H1 (cell line): ENCODE results near the gene AGXT2. TPM values are rescaled to one million over a fixed set of nuclear protein-coding genes. Genes with fewer than 3 reads are reported as not detected.

Source experiments
- CTCF ChIA-PET: fragments of 300-600 bp; sonication (Branson Sonifier 250); formaldehyde crosslinking; loops from one replicate; lab custom pipeline; 2021; ENCODE audit not compliant: partially characterized antibody; lab: Charles Lee
- POLR2A ChIA-PET: fragments of 300-600 bp; sonication (Branson Sonifier 250); formaldehyde crosslinking; loops from one replicate; lab custom pipeline; 2021; ENCODE audit warnings: inconsistent platforms; ENCODE audit not compliant: partially characterized antibody; lab: Charles Lee
- DNase-seq, 2 experiments: peaks; one replicate each; pipeline versions ENCODE4 v3.0.0 to v3.0.0-alpha.2; 2010 to 2022; ENCODE audit warnings: low spot score in 2 of 2, low read depth in 1 of 2, mixed read lengths in 1 of 2
- FAIRE-seq: peaks from 2 replicates; lab custom pipeline; 2011; peaks lifted over from hg19 to GRCh38; lab: Jason Lieb, UNC
- H2AFZ ChIP-seq: 2 replicates; pipeline ENCODE4 v1.8.1; 2012; ENCODE audit warnings: low read length, inconsistent platforms
- H2AK5ac ChIP-seq: 2 replicates; pipeline ENCODE4 v1.6.1; 2013; ENCODE audit warnings: low read depth, low read length
- H2BK120ac ChIP-seq: replicated peaks from 2 replicates; pipeline ENCODE3; 2013; ENCODE audit warnings: low read depth, low read length, inconsistent platforms
- H2BK12ac ChIP-seq: 2 replicates; pipeline ENCODE4 v1.6.1; 2013; ENCODE audit warnings: low read depth, low read length
- H2BK15ac ChIP-seq: 2 replicates; pipeline ENCODE4 v1.6.1; 2013; ENCODE audit warnings: low read length
- H2BK20ac ChIP-seq: 2 replicates; pipeline ENCODE4 v1.6.1; 2013; ENCODE audit warnings: low read length
- H2BK5ac ChIP-seq: 2 replicates; pipeline ENCODE4 v1.6.1; 2013; ENCODE audit warnings: low read depth, low read length
- H3K14ac ChIP-seq: 2 replicates; pipeline ENCODE4 v1.6.1; 2013; ENCODE audit warnings: inconsistent platforms; ENCODE audit not compliant: insufficient read length
- H3K18ac ChIP-seq: 2 replicates; pipeline ENCODE4 v1.6.1; 2013; ENCODE audit warnings: low read length; ENCODE audit errors: extremely low read depth
- H3K23ac ChIP-seq: 2 replicates; pipeline ENCODE4 v1.6.1; 2013; ENCODE audit warnings: inconsistent platforms; ENCODE audit not compliant: insufficient read length
- H3K23me2 ChIP-seq: 2 replicates; pipeline ENCODE4 v1.6.1; 2013; ENCODE audit warnings: low read depth, low read length
- H3K27ac ChIP-seq: 2 replicates; pipeline ENCODE4 v1.6.1; 2011; ENCODE audit warnings: low read depth, low read length, inconsistent platforms
- H3K27me3 ChIP-seq, 4 experiments: replicated peaks in 1 of 4; 1 replicate in 1 of 4; 2 replicates in 3 of 4; pipeline versions ENCODE4 v1.6.1 to v1.8.1; 2011 to 2013; ENCODE audit warnings: low read length in 3 of 4, mild to moderate bottlenecking in 3 of 4, inconsistent platforms in 2 of 4, mixed read lengths in 2 of 4, moderate library complexity in 1 of 4; ENCODE audit not compliant: control insufficient read depth in 3 of 4, insufficient read depth in 3 of 4; ENCODE audit errors: extremely low read depth in 1 of 4
- H3K36me3 ChIP-seq, 4 experiments: 2 replicates each; pipeline versions ENCODE4 v1.6.1 to v1.8.1; 2011 to 2013; ENCODE audit warnings: mild to moderate bottlenecking in 4 of 4, low read length in 3 of 4, moderate library complexity in 2 of 4, control low read depth in 1 of 4, inconsistent platforms in 1 of 4; ENCODE audit not compliant: insufficient read depth in 4 of 4, control insufficient read depth in 2 of 4
- H3K4ac ChIP-seq: replicated peaks from 2 replicates; pipeline ENCODE3; 2013; ENCODE audit warnings: low read length, low read depth, mixed read lengths, inconsistent platforms; ENCODE audit not compliant: insufficient read length
- H3K4me1 ChIP-seq, 4 experiments: replicated peaks in 1 of 4; 1 replicate in 1 of 4; 2 replicates in 3 of 4; pipeline versions ENCODE4 v1.6.1 to v1.8.1; 2011 to 2013; ENCODE audit warnings: low read length in 3 of 4, inconsistent platforms in 2 of 4, mixed read lengths in 1 of 4; ENCODE audit not compliant: insufficient read depth in 4 of 4, control insufficient read depth in 3 of 4
- H3K4me2 ChIP-seq, 2 experiments: 2 replicates each; pipeline versions ENCODE4 v1.6.1 to v1.8.1; 2011 to 2013; ENCODE audit warnings: low read depth in 2 of 2, low read length in 2 of 2, control low read depth in 1 of 2, inconsistent platforms in 1 of 2, mild to moderate bottlenecking in 1 of 2; ENCODE audit not compliant: insufficient read depth in 1 of 2
- H3K4me3 ChIP-seq, 4 experiments: fragments of 200-600, 300-600 bp in 1 of 4; sonication (generic), shearing (Covaris generic), sonication (Bioruptor Twin) in 1 of 4; 2 replicates each; pipeline versions ENCODE4 v1.5.1 to v1.8.1; 2011 to 2016; ENCODE audit warnings: low read length in 4 of 4, low read depth in 3 of 4, control low read depth in 2 of 4, inconsistent platforms in 2 of 4, mild to moderate bottlenecking in 2 of 4, mixed read lengths in 1 of 4, moderate library complexity in 1 of 4; ENCODE audit not compliant: insufficient read depth in 2 of 4; ENCODE audit errors: extremely low read depth in 1 of 4
- H3K56ac ChIP-seq: replicated peaks from 2 replicates; pipeline ENCODE3; 2013; ENCODE audit warnings: low read depth, mild to moderate bottlenecking, mixed read lengths, low read length, inconsistent platforms; ENCODE audit not compliant: insufficient read length
- H3K79me1 ChIP-seq: 2 replicates; pipeline ENCODE4 v1.6.1; 2013; ENCODE audit warnings: low read depth, low read length, control low read depth
- H3K79me2 ChIP-seq, 2 experiments: 2 replicates each; pipeline versions ENCODE4 v1.6.1 to v1.8.1; 2012 to 2013; ENCODE audit warnings: low read length in 2 of 2, mild to moderate bottlenecking in 2 of 2, inconsistent platforms in 1 of 2; ENCODE audit not compliant: insufficient read depth in 2 of 2, control insufficient read depth in 1 of 2
- H3K9ac ChIP-seq, 4 experiments: replicated peaks in 1 of 4; 1 replicate in 1 of 4; 2 replicates in 3 of 4; pipeline versions ENCODE4 v1.6.1 to v1.8.1; 2011 to 2013; ENCODE audit warnings: low read depth in 3 of 4, low read length in 3 of 4, control low read depth in 2 of 4, mild to moderate bottlenecking in 2 of 4, moderate library complexity in 2 of 4, inconsistent platforms in 1 of 4; ENCODE audit errors: extremely low read depth in 1 of 4
- H3K9me3 ChIP-seq, 2 experiments: 2 replicates each; pipeline versions ENCODE4 v1.6.1 to v1.8.1; 2012 to 2013; ENCODE audit warnings: mild to moderate bottlenecking in 2 of 2, moderate library complexity in 2 of 2, control low read depth in 1 of 2, inconsistent platforms in 1 of 2, low read depth in 1 of 2, low read length in 1 of 2, mixed read lengths in 1 of 2; ENCODE audit not compliant: insufficient read depth in 2 of 2
- H4K20me1 ChIP-seq, 2 experiments: replicated peaks in 1 of 2; 2 replicates each; pipeline versions ENCODE3 to v1.8.1; 2011 to 2013; ENCODE audit warnings: inconsistent platforms in 2 of 2, low read length in 2 of 2, mild to moderate bottlenecking in 1 of 2; ENCODE audit not compliant: insufficient read depth in 2 of 2, control insufficient read depth in 1 of 2
- H4K5ac ChIP-seq: 2 replicates; pipeline ENCODE4 v1.6.1; 2013; ENCODE audit warnings: low read length, low read depth, mixed read lengths, inconsistent platforms; ENCODE audit not compliant: insufficient read length
- H4K8ac ChIP-seq: 2 replicates; pipeline ENCODE4 v1.8.0; 2013; ENCODE audit warnings: mild to moderate bottlenecking, moderate library complexity, low read length, inconsistent platforms; ENCODE audit not compliant: insufficient read depth; ENCODE audit errors: extremely low read depth
- H4K91ac ChIP-seq: replicated peaks from 2 replicates; pipeline ENCODE3; 2013; ENCODE audit warnings: low read length, mixed read lengths, inconsistent platforms; ENCODE audit not compliant: insufficient read length
- BRCA1 ChIP-seq: IDR thresholded peaks from 2 replicates; pipeline ENCODE4 v1.6.1; 2012; ENCODE audit warnings: low read depth, low read length, improper control_type of control experiment
- CHD1 ChIP-seq: IDR thresholded peaks from 2 replicates; pipeline ENCODE4 v1.6.1; 2012; ENCODE audit warnings: low read depth, low read length, improper control_type of control experiment
- JUN ChIP-seq: IDR thresholded peaks from 2 replicates; pipeline ENCODE4 v1.6.1; 2011; ENCODE audit warnings: low read depth, mild to moderate bottlenecking, improper control_type of control experiment, low read length
- MAFK ChIP-seq: IDR thresholded peaks from 2 replicates; pipeline ENCODE4 v1.6.1; 2012; ENCODE audit warnings: low read depth, mild to moderate bottlenecking, improper control_type of control experiment, low read length
- USF2 ChIP-seq: IDR thresholded peaks from 2 replicates; pipeline ENCODE4 v1.6.1; 2011; ENCODE audit warnings: low read length, improper control_type of control experiment
- WGBS, 2 experiments: shearing (Covaris generic) in 1 of 2; methylation state at CpG; one replicate each; pipeline versions ENCODE4 v1.1.6 to v1.1.7; 2013 to 2015; ENCODE audit warnings: low lambda C conversion rate in 2 of 2, mixed read lengths in 2 of 2, inconsistent platforms in 1 of 2, low coverage in 1 of 2, missing lambda C conversion rate in 1 of 2; ENCODE audit not compliant: insufficient replicate concordance in 2 of 2, insufficient coverage in 1 of 2, insufficient read length in 1 of 2; ENCODE audit errors: extremely low coverage in 1 of 2, missing lambda C conversion rate in 1 of 2; 5-methylcytosine and 5-hydroxymethylcytosine counted together
- polyA plus RNA-seq, 7 experiments: library from polyadenylated mRNA; depleted of rRNA in 3 of 7; stranded (reverse) in 5 of 7; unstranded in 2 of 7; fragments of >200 nt in 5 of 7; fragments of 200-250 nt in 2 of 7; gene quantifications; 1 replicate in 5 of 7; 2 replicates in 1 of 7; 4 replicates in 1 of 7; pipeline versions ENCODE4 v1.2.1 to v1.2.3, GENCODE V29; 2011 to 2013; ENCODE audit warnings: missing spikeins in 2 of 7, mixed read lengths in 2 of 7
- total RNA-seq: library from RNA; stranded (reverse); fragmentation: NEBNext Ultra II Directional; extraction: Animal tissue kit (Norgen Biotek cat#: 25700); gene quantifications from 2 replicates; pipeline ENCODE4 v1.2.1, GENCODE V29; 2021

The AGXT2 gene
- total and polyA plus RNA-seq, 2 of the 8 experiments (the other 6 are each of a cell fraction or from before 2014, with no cell fraction given) = not detected

DNA sequence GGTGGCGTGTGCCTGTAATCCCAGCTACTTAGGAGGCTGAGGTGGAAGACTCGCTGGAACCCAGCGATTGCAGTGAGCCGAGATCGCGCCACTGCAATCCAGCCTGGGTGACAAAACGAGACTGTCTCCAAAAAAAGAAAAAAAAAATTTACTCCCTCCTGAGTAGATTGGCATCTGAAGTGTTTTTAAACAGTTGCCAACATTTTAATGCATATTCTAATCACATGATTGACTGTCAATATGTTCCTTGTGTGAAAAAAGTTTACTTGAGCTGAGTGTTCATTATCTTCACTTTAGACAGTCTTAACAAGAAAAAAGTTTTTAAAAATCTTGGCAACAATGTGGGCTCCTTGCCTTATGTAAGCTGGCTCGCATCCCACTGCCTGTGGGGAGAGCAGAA, 53.8 kb downstream of the AGXT2 start:
- TF ChIP-seq USF2 (no peak), MAFK (no peak), CHD1 (no peak), JUN (no peak), BRCA1 (no peak)
- H3K9ac ChIP-seq = no peak overlapping the region
- H3K4me1 ChIP-seq = no peaks in the 10 kb centered on the region
- H2BK20ac ChIP-seq = no peak overlapping the region
- H2AK5ac ChIP-seq = no peak overlapping the region
- H2BK15ac ChIP-seq = no peak overlapping the region
- H3K4me3 ChIP-seq = no peak overlapping the region
- H4K91ac ChIP-seq = no peak overlapping the region
- H3K79me2 ChIP-seq = no peaks in the 10 kb centered on the region
- H3K9me3 ChIP-seq = no peaks in the 10 kb centered on the region
- H2BK12ac ChIP-seq = no peak overlapping the region
- no peak overlapping the region for H3K4ac ChIP-seq
- H3K14ac ChIP-seq = no peak overlapping the region
- no peak overlapping the region for H3K27ac ChIP-seq
- ChIA-PET POLR2A (no interaction called here), CTCF (interaction anchor here (1.0 to 3.3 kb wide), 4 partner anchors 9 to 37 kb away, joined by 3 to 15 read pairs (median 3); no protein-coding TSS in a partner anchor)
- no peak overlapping the region for H3K18ac ChIP-seq
- H3K36me3 ChIP-seq = no peaks in the 10 kb centered on the region
- no peaks in the 10 kb centered on the region; the same call in 1 of the 2 replicates for H3K23me2 ChIP-seq
- H3K23ac ChIP-seq = no peak overlapping the region
- DNase-seq (no peak), FAIRE-seq (no peak)
- H3K79me1 ChIP-seq = no peaks in the 10 kb centered on the region
- no peak overlapping the region for H3K4me2 ChIP-seq
- no peak overlapping the region for H4K5ac ChIP-seq
- WGBS, 2 experiments = 95% methylated on average over 8 of the region's 8 CpGs; no CpG with 5 or more reads in 1 of the 2 experiments
- H2BK5ac ChIP-seq = no peak overlapping the region
- H3K56ac ChIP-seq = no peak overlapping the region
- no peak overlapping the region for H2AFZ ChIP-seq
- H3K27me3 ChIP-seq = no peaks in the 10 kb centered on the region
- H4K8ac ChIP-seq = no peak overlapping the region
- H2BK120ac ChIP-seq = no peak overlapping the region
- no peaks in the 10 kb centered on the region for H4K20me1 ChIP-seq
